GM10847 (cell line): Measurements from ENCODE around the gene CRNKL1.

ENCODE experiments used
- POLR2A ChIP-seq: IDR thresholded peaks from 2 replicates; pipeline ENCODE4 v1.6.1; 2011; ENCODE audit not compliant: insufficient read length; ENCODE audit errors: extremely low read depth

Gene CRNKL1

GRCh38 chr20:20003031-20003954 is 49.0 kb downstream of the CRNKL1 start:
- no peak for TF ChIP-seq POLR2A

- TF ChIP-seq POLR2A = no peak
Measured at GRCh38 chr20:20002101-20002998, 49.9 kb downstream of the CRNKL1 start.

GRCh38 chr20:20000211-20000968 is 51.9 kb downstream of the CRNKL1 start:
- TF ChIP-seq POLR2A = no peak

- TF ChIP-seq POLR2A = no peak
Measured at GRCh38 chr20:19998990-19999705, 53.1 kb downstream of the CRNKL1 start.

- TF ChIP-seq POLR2A = no peak
Measured at GRCh38 chr20:19996917-19997316, 55.3 kb downstream of the CRNKL1 start.

DNA sequence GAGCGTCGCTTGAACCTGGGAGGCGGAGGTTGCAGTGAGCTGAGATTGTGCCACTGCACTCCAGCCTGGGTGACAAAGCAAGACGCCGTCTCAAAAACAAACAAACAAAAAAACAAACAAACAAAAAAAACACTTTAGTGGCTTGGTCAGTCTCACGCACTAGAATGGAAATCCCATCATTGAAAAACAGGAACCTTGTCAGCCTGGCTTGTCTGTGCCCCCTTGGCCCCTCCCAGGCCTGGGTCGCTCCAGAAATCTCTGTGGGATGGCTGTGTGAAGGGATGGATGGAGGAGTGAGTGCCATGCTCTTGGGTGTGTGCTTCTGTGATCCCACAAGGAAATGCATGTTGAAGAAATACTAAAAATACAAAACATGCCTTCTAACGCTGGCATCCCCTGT is 56.0 kb downstream of the CRNKL1 start:
- TF ChIP-seq POLR2A = no peak

GRCh38 chr20:19995220-19995863 is 56.9 kb downstream of the CRNKL1 start:
- TF ChIP-seq POLR2A = no peak

DNA sequence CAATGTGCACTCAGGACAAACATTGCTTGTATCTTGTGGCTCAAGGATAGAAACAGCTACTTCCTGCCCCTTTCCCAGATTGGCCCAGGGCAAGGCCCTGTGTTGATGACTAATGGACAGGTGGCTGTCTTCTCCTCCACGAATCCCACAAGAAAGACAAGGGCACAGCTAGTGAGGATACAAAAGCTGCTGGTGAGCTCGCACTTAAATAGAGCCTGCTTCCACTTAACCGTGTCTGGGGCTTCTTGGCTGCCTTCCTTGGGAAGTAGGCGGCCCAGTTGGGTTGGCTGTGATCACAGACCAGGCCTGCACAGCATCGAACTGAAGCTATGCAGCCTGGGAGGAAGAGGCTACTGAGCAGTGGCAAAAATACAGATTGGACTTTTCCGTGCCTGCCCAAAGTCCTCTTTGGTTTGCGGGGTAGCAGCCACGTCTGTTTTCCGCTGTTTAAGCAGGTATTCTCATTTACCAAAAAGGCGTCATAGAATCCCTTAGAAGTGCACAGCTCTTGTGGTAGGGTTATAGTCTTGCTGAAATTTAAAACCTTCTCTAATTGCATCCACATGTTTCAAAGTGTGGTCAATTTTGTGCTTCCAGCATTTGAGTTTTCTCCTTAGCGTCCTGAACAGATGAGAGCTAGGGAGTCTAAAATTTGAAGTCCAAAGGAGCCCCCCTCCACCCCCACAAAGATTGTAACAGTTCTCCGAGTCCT is 58.2 kb downstream of the CRNKL1 start:
- no peak for TF ChIP-seq POLR2A

DNA sequence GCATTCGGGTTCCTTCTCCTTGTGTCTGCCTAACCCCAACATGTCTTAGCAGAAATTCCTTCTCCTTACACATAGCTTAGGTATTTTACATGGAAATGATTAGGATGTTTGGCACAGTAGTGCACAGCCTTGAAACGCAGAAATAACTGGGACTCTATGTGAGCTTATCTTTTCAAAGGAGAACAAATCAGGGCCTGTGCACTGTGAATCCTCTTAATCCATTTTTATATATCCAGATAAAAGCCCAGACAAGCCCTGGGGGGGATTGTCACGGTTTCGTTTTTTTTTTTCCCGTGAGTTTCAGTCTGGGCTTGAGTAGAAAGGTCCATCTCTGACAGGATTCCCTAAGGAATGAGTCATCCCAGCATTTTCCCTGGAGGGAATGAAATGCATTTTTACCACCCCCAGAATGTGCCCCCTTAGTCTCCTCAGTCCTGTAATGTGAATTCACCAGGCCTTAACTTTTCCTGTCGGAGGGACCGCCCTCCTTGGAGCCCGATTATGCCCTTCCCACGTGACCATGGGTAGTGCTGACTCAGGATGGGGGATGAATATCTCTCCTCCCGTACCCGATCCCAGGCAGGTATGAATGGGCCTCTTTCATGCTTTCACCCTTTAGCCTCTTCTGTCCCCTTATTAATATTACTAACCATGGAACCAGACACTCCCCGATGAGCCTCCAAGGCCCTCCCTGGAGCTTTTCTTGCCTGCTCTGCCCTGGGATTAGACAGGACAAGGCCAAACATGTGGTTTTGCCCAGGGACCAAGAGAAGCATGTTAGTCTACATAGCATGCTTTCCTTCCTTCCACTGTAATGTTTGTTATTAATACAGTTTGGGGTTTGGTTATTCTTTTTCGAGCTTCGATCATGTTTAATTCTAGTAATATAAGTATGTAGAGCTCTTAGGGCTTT is 59.0 kb downstream of the CRNKL1 start:
- TF ChIP-seq POLR2A = no peak

DNA sequence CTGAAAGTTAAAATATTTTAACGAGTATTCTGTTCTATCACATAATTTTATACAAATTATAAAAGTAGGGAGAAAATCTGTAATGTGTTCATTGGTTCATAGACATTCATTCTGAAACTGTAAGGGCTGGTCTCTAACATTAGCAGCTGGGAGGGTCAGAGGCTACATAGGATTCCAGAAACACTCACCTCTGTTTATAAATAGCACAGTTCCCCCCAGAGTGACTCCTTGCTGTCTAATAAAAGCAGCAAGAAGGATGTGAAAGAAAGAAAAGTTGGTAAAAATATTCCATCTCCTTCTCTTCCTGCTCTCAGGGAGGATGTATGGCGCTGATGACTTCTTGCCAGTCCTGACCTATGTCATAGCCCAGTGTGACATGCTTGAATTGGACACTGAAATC is 60.4 kb downstream of the CRNKL1 start:
- no peak for TF ChIP-seq POLR2A

DNA sequence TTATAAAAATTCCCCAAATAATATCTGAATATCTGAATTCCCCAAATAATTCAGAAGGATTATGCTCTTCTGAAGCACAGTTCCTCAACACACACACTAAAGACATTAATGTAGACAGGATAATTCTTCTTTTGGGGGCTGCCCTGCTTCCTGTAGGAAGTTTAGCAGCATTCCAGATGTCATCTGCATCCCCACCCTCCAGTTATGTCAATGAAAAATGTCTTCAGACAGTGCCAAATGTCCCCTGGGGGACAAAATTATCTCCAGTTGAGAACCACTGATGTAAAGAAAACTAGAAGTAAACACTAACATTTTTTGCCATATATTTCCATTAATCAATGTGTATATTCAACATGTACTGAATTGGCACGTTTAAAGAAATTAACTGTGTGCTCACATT is 61.0 kb downstream of the CRNKL1 start:
- no peak for TF ChIP-seq POLR2A

GRCh38 chr20:19990850-19991249 is 61.4 kb downstream of the CRNKL1 start:
- no peak for TF ChIP-seq POLR2A
